ENCODE results near the gene FASTKD1.

The FASTKD1 gene

GRCh38 chr2:169495310-169495928, 78.2 kb downstream of the FASTKD1 start:
- DNase-seq: no peak

- no peak for DNase-seq
Measured at GRCh38 chr2:169493360-169493759, 80.3 kb downstream of the FASTKD1 start.

GRCh38 chr2:169491378-169491777, 82.3 kb downstream of the FASTKD1 start:
- DNase-seq: no peak

GRCh38 chr2:169490834-169491233, 82.8 kb downstream of the FASTKD1 start:
- no peak for DNase-seq

GRCh38 chr2:169486487-169486886, 87.2 kb downstream of the FASTKD1 start:
- DNase-seq: no peak

GRCh38 chr2:169485650-169486138, 88.0 kb downstream of the FASTKD1 start:
- peak; percentile 63 for DNase-seq

- DNase-seq: no peak
Measured at GRCh38 chr2:169480079-169480465, 93.6 kb downstream of the FASTKD1 start.

All from NCI-H524 treated with DMSO at 0.1 percent for 48 hours (cell line).